Loucy (cell line): Measurements from ENCODE around the gene CBY3.

Experiments used
- CTCF ChIP-seq: fragments of 200-600 bp; sonication (generic); conservative IDR thresholded peaks from 2 replicates; pipeline ENCODE4 v1.5.1; 2014; ENCODE audit warnings: mild to moderate bottlenecking, antibody characterized with exemption, low read length
- EZH2phosphoT487 ChIP-seq: fragments of 200-600 bp; IDR thresholded peaks from 2 replicates; pipeline ENCODE4 v1.6.1; 2018; ENCODE audit warnings: antibody characterized with exemption, mild to moderate bottlenecking, moderate library complexity, borderline replicate concordance

GRCh38 chr5:179648410-179648809, 32.4 kb downstream of the CBY3 start:
- TF ChIP-seq CTCF, result no peak
- TF ChIP-seq EZH2phosphoT487, result no peak
